Gastroesophageal sphincter (tissue), 4 donors: ENCODE measurements around the gene CFAP410. TPM values are rescaled to one million over a fixed set of nuclear protein-coding genes. Genes with fewer than 3 reads are reported as not detected.

Experiments used
- ATAC-seq: fragments of 150-250 bp; one replicate; pipeline ENCODE4 v1.9.1; 2016; ENCODE audit warnings: mild to moderate bottlenecking, moderate library complexity
- H3K27ac ChIP-seq, 4 donors: fragments of 200-600 bp; sonication (generic) in 3 of 4; 1 replicate in 3 of 4; 2 replicates in 1 of 4; pipeline ENCODE4 v1.5.1; 2016 to 2019
- H3K27me3 ChIP-seq: fragments of 200-600 bp; sonication (generic); one replicate; pipeline ENCODE4 v1.5.1; 2019
- H3K36me3 ChIP-seq, 2 donors: fragments of 200-600 bp; sonication (generic); one replicate each; pipeline ENCODE4 v1.5.1; 2019; ENCODE audit warnings: control low read depth in 1 of 2
- H3K4me1 ChIP-seq, 3 donors: fragments of 200-600 bp; sonication (generic); 1 replicate in 2 of 3; 2 replicates in 1 of 3; pipeline ENCODE4 v1.5.1; 2016 to 2019; ENCODE audit warnings: control low read depth in 2 of 3
- H3K4me3 ChIP-seq, 2 donors: fragments of 200-600 bp; sonication (generic); one replicate each; pipeline ENCODE4 v1.5.1; 2019; ENCODE audit warnings: mild to moderate bottlenecking in 1 of 2, moderate library complexity in 1 of 2
- H3K9me3 ChIP-seq, 3 donors: fragments of 200-600 bp; sonication (generic); one replicate each; pipeline ENCODE4 v1.5.1; 2017 to 2019; ENCODE audit warnings: control low read depth in 2 of 3
- CTCF ChIP-seq, 4 experiments: fragments of 200-600 bp in 2 of 4; fragments of 450-650 bp in 2 of 4; sonication (generic) in 1 of 4; IDR thresholded peaks; one replicate each; pipeline ENCODE4 v1.5.1; 2017 to 2019; ENCODE audit warnings: antibody characterized with exemption in 4 of 4, mild to moderate bottlenecking in 2 of 4, moderate library complexity in 2 of 4
- EP300 ChIP-seq: sonication (generic); formaldehyde crosslinking; IDR thresholded peaks from one replicate; pipeline ENCODE4 v1.6.1; 2017; ENCODE audit warnings: antibody characterized with exemption, mild to moderate bottlenecking
- POLR2A ChIP-seq, 2 donors: fragments of 450-650 bp; IDR thresholded peaks; one replicate each; pipeline ENCODE4 v1.6.1; 2017; ENCODE audit warnings: antibody characterized with exemption in 2 of 2, mild to moderate bottlenecking in 2 of 2, moderate library complexity in 1 of 2
- POLR2AphosphoS5 ChIP-seq: sonication (generic); formaldehyde crosslinking; IDR thresholded peaks from one replicate; pipeline ENCODE4 v1.6.1; 2017; ENCODE audit warnings: antibody characterized with exemption
- WGBS, 2 donors: methylation state at CpG; one replicate each; pipeline ENCODE4 v1.1.5; 2018; ENCODE audit warnings: low coverage in 1 of 2; 5-methylcytosine and 5-hydroxymethylcytosine counted together
- total RNA-seq, 4 donors: library from RNA; depleted of rRNA; stranded (reverse); fragments of >200 nt; gene quantifications; one replicate each; pipeline ENCODE4 v1.1.0, GENCODE V29; 2016

Gene CFAP410
- total RNA-seq, 4 donors from 2014 or later = 26.2 to 35.0 (median 30.2) TPM

DNA sequence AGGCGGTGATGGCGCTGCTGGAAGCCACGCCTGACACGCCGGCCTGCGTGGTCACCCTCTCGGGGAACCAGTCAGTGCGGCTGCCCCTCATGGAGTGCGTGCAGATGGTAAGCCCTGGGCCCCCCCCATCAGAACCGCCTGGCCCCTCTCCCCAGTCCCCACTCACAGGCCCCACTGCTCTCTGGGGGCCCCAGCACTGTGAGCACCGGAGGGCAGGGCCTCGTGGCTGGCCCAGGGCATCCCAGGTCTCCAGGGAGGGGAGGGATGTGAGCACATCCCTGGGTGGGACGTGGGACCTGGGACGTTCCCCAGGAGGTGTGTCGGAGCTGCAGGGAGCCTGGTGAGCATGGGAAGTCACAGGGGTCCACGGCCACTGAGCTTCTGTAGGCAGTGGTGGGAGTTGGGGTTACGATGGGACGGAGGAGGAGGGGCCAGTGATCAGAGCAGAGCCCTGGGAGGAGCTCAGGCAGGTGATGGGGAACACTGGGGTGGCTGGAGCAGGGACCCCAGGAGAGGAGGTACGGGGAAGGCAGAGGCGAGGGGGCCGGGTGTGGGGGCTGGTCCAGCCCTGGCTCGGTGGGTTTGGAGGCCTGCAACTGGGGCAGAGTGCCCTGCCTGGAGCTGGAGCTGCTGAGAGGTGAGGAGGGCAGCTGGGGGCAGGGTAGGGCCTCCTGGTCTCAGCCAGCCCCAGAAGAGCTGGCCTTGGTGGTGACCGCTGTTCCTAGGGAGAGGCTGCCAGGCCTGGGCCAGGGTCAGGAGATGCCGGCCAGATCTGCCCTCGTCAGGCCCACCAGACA, 20.5 kb downstream of the CFAP410 start:
- TF ChIP-seq POLR2AphosphoS5 (no peak), POLR2A (IDR thresholded peaks at IDR 0.05) (no peak), CTCF (IDR thresholded peaks at IDR 0.05) (no peak), EP300 (no peak)
- no peaks in the 10 kb centered on the region for H3K27me3 ChIP-seq
- no peak overlapping the region for H3K4me3 ChIP-seq
- no peaks in the 10 kb centered on the region for H3K9me3 ChIP-seq
- H3K4me1 ChIP-seq = no peaks in the 10 kb centered on the region
- peaks cover 0 to 100% of the 10 kb centered on the region in 2 donors for H3K36me3 ChIP-seq
- no peak overlapping the region for H3K27ac ChIP-seq
- no peak for ATAC-seq
- WGBS, 2 donors = 93% methylated on average over 4 of the region's 25 CpGs; no CpG with 5 or more reads in 1 of the 2 donors

- H3K4me3 ChIP-seq = no peak overlapping the region
- peaks cover 0 to 100% of the 10 kb centered on the region in 2 donors for H3K36me3 ChIP-seq
- ATAC-seq = no peak
- no peaks in the 10 kb centered on the region for H3K9me3 ChIP-seq
- WGBS, 2 donors = 97% methylated on average over 7 of the region's 22 CpGs; no CpG with 5 or more reads in 1 of the 2 donors
- no peaks in the 10 kb centered on the region for H3K27me3 ChIP-seq
- no peak overlapping the region for H3K27ac ChIP-seq
- no peak for TF ChIP-seq POLR2A (IDR thresholded peaks at IDR 0.05)
- no peak for TF ChIP-seq POLR2AphosphoS5
- no peak for TF ChIP-seq CTCF (IDR thresholded peaks at IDR 0.05)
- no peak for TF ChIP-seq EP300
- H3K4me1 ChIP-seq = no peaks in the 10 kb centered on the region
Observed at GRCh38 chr21:44317871-44318270, 21.3 kb downstream of the CFAP410 start.

DNA sequence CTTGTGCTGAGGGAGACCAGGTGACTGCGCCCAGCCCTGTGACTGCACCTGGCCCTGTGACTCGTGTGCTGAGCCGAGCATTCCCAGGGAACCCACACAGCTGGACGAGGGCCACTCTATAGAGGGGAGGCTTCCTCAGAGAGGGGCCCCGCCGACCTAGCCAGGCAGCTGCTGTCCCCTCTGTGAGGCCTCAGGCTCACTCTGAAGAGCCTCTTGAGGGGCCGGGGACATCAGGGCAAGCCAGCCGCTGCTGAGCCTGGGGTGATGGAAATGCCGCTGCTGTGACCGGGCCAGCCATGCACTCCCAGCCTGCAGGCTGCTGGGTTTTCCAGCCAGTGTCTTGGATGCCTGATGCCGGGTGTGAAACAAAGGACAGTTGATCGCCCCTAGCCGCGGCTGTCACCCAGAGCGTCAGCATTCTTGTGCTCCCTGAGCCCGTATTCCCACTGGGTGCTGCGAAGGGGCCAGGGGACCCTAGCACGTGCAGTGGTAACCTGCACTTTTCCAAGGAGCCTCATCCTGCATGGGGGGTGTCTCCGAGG, 21.9 kb downstream of the CFAP410 start:
- no peaks in the 10 kb centered on the region for H3K9me3 ChIP-seq
- TF ChIP-seq EP300 = no peak
- no peak for TF ChIP-seq CTCF (IDR thresholded peaks at IDR 0.05)
- ATAC-seq = no peak
- WGBS, 2 donors = no CpG with 5 or more reads among the region's 19 CpGs
- H3K27me3 ChIP-seq = no peaks in the 10 kb centered on the region
- no peaks in the 10 kb centered on the region for H3K4me1 ChIP-seq
- no peak overlapping the region for H3K4me3 ChIP-seq
- H3K36me3 ChIP-seq = peaks cover 0 to 100% of the 10 kb centered on the region in 2 donors
- no peak overlapping the region for H3K27ac ChIP-seq

DNA sequence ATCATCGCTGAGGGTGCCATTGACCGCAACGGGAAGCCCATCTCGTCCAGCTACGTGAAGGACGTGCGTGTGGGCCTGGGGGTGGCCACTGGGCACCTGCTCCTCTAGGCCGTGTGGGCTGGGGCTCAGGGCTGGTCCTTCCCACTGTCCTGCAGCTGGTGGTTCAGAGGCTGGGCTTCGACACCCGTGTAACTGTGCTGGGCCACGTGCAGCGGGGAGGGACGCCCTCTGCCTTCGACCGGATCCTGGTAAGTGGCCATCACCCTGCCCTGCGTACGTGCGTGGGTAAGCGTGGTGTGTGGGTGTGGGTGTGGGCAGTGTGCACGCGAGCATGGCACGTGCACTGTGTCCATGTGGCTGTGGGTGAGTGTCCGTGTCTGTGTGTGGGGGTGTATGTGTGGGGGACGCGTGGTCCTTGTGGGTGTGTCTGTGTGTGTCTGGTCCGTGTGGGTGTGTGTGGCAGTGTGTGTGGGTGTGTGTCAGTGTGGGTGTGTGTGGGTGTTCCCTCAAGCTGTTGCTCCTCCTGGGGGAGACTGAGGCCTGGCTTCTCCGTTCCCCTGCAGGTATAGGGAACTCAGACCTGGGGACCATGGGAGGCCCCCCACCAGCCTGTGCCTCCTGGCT, 22.8 kb downstream of the CFAP410 start:
- no peak for ATAC-seq
- WGBS, 2 donors = no CpG with 5 or more reads among the region's 27 CpGs
- Histone ChIP-seq H3K27ac (no peak overlapping the region), H3K36me3 (peaks cover 0 to 100% of the 10 kb centered on the region in 2 donors), H3K4me3 (no peak overlapping the region), H3K27me3 (no peaks in the 10 kb centered on the region), H3K4me1 (no peaks in the 10 kb centered on the region), H3K9me3 (no peaks in the 10 kb centered on the region)
- TF ChIP-seq POLR2A (IDR thresholded peaks at IDR 0.05) (no peak), EP300 (no peak), POLR2AphosphoS5 (no peak), CTCF (IDR thresholded peaks at IDR 0.05) (no peak)
